ENCODE results near the gene MC5R. TPM values are rescaled to one million over a fixed set of nuclear protein-coding genes. Genes with fewer than 3 reads are reported as not detected.

Gene MC5R
- total and polyA plus RNA-seq, 10 of the 15 experiments (the other 5 are each of a cell fraction or from before 2014, with no cell fraction given), result not detected

DNA sequence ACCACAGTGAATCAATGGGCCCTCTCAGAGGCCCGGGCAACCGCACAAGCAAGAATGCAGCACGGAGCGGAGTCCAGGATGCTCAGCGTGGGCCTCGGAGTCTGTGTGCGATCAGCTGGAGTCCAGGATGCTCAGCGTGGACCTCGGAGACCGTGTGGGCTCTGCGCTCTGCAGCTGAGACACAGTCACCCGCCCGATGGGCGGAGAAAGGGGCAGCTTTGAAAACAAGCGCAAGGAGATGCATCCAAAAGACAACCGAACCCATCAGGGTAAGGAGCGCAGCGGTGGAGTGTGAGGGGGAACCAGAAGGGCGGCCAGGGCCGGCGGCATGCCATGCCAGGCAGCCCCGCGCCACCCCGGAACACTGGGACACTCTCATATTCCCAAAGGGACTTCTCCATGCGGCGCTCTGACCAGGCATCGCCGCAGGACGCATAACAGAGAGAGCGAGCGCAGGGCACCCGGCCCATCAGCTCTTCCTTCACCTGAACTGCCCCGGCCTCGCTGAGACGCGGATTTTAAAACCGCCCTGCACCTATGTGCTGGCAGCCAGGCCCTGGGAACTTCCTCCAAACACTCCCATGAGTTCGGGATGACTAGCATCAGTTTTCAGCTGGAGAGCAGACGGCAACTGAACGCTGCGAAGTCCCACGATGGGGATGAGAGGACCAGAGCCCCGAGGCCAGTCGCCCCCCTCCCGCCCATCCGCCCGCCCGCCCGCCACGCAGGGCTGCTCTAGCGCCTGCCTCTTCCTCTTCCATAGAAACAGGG, 44.7 kb downstream of the MC5R start:
- FAIRE-seq (no peak), DNase-seq (ENCODE audit: low read depth, low spot score) (no peak), ATAC-seq (no peak)
- in situ Hi-C loops (cut with MboI), result no loop called here
- Histone ChIP-seq H3K9ac (ENCODE audit: control insufficient read depth, insufficient read depth, low read length) (no peak overlapping the region), H3K36me3 (ENCODE audit: control insufficient read depth in 2 of 2, insufficient read depth in 2 of 2, low read length in 1 of 2) (no peaks in the 10 kb centered on the region), H3K4me2 (ENCODE audit: control insufficient read depth, insufficient read depth) (no peak overlapping the region), H3K4me1 (ENCODE audit: control insufficient read depth, insufficient read depth, low read length) (no peaks in the 10 kb centered on the region), H3K27me3 (replicated peaks in 1 of 2; ENCODE audit: control insufficient read depth in 2 of 2, insufficient read depth in 2 of 2, low read length in 1 of 2) (peaks cover 1 to 19% of the 10 kb centered on the region in 2 experiments; a peak in 3 of 4 replicates), H3K79me2 (ENCODE audit: control insufficient read depth, insufficient read depth, low read length) (no peaks in the 10 kb centered on the region), H2AFZ (ENCODE audit: control insufficient read depth, low read depth, low read length) (no peak overlapping the region), H3K9me3 (replicated peaks; ENCODE audit: control insufficient read depth, insufficient read depth, low read length) (no peaks in the 10 kb centered on the region), H4K20me1 (ENCODE audit: control insufficient read depth, insufficient read depth) (no peaks in the 10 kb centered on the region), H3K27ac (ENCODE audit: control insufficient read depth, insufficient read depth) (no peak overlapping the region), H3K4me3 (no peak overlapping the region)
- 22% methylated on average over 51 of the region's 51 CpGs for WGBS (ENCODE audit: insufficient coverage, insufficient replicate concordance, low lambda C conversion rate, missing lambda C conversion rate)
- ChIA-PET SMC1A (ENCODE audit: uncharacterized antibody, unreplicated experiment) (no interaction called here), RAD21 (ENCODE audit: unreplicated experiment) (no interaction called here), CTCF (no interaction called here), POLR2A (no interaction called here)
- no TSS peak for BruUV-seq (replicated peaks)
- intact Hi-C loops (cut with micrococcal nuclease; ENCODE audit: unreplicated experiment), result no loop called here
- no peak for TF ChIP-seq SIN3A (IDR thresholded peaks at IDR 0.05; ENCODE audit: low read depth, low read length)
- TF ChIP-seq GABPA (IDR thresholded peaks at IDR 0.05; ENCODE audit: low read depth), result no peak
- no peak for TF ChIP-seq ZNF622 (IDR thresholded peaks at IDR 0.05)
- TF ChIP-seq MYB (IDR thresholded peaks at IDR 0.05; ENCODE audit: borderline replicate concordance, low read depth, low read length), result no peak
- TF ChIP-seq PAX5 (IDR thresholded peaks at IDR 0.05; ENCODE audit: borderline replicate concordance, low read depth, low read length), result no peak
- no peak for TF ChIP-seq SUZ12 (IDR thresholded peaks at IDR 0.05; ENCODE audit: unreplicated experiment)
- TF ChIP-seq NFIC (IDR thresholded peaks at IDR 0.05; ENCODE audit: low read depth, low read length), result no peak
- no peak for TF ChIP-seq MXI1 (IDR thresholded peaks at IDR 0.05; ENCODE audit: low read depth, low read length)
- TF ChIP-seq MEF2B (IDR thresholded peaks at IDR 0.05; ENCODE audit: partially characterized antibody, poor library complexity, severe bottlenecking), result no peak
- TF ChIP-seq, protein P1, sequence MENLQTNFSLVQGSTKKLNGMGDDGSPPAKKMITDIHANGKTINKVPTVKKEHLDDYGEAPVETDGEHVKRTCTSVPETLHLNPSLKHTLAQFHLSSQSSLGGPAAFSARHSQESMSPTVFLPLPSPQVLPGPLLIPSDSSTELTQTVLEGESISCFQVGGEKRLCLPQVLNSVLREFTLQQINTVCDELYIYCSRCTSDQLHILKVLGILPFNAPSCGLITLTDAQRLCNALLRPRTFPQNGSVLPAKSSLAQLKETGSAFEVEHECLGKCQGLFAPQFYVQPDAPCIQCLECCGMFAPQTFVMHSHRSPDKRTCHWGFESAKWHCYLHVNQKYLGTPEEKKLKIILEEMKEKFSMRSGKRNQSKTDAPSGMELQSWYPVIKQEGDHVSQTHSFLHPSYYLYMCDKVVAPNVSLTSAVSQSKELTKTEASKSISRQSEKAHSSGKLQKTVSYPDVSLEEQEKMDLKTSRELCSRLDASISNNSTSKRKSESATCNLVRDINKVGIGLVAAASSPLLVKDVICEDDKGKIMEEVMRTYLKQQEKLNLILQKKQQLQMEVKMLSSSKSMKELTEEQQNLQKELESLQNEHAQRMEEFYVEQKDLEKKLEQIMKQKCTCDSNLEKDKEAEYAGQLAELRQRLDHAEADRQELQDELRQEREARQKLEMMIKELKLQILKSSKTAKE (IDR thresholded peaks at IDR 0.05; ENCODE audit: low read depth, poor library complexity, severe bottlenecking), result no peak
- no peak for TF ChIP-seq EGR1 (IDR thresholded peaks at IDR 0.05; ENCODE audit: borderline replicate concordance in 1 of 2, low read depth in 2 of 2, low read length in 2 of 2)
- TF ChIP-seq, protein P2, sequence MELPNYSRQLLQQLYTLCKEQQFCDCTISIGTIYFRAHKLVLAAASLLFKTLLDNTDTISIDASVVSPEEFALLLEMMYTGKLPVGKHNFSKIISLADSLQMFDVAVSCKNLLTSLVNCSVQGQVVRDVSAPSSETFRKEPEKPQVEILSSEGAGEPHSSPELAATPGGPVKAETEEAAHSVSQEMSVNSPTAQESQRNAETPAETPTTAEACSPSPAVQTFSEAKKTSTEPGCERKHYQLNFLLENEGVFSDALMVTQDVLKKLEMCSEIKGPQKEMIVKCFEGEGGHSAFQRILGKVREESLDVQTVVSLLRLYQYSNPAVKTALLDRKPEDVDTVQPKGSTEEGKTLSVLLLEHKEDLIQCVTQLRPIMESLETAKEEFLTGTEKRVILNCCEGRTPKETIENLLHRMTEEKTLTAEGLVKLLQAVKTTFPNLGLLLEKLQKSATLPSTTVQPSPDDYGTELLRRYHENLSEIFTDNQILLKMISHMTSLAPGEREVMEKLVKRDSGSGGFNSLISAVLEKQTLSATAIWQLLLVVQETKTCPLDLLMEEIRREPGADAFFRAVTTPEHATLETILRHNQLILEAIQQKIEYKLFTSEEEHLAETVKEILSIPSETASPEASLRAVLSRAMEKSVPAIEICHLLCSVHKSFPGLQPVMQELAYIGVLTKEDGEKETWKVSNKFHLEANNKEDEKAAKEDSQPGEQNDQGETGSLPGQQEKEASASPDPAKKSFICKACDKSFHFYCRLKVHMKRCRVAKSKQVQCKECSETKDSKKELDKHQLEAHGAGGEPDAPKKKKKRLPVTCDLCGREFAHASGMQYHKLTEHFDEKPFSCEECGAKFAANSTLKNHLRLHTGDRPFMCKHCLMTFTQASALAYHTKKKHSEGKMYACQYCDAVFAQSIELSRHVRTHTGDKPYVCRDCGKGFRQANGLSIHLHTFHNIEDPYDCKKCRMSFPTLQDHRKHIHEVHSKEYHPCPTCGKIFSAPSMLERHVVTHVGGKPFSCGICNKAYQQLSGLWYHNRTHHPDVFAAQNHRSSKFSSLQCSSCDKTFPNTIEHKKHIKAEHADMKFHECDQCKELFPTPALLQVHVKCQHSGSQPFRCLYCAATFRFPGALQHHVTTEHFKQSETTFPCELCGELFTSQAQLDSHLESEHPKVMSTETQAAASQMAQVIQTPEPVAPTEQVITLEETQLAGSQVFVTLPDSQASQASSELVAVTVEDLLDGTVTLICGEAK (IDR thresholded peaks at IDR 0.05; ENCODE audit: borderline replicate concordance), result no peak
- TF ChIP-seq, protein P3, sequence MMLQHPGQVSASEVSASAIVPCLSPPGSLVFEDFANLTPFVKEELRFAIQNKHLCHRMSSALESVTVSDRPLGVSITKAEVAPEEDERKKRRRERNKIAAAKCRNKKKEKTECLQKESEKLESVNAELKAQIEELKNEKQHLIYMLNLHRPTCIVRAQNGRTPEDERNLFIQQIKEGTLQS (IDR thresholded peaks at IDR 0.05; ENCODE audit: borderline replicate concordance, extremely low read depth, low read depth, low read length), result no peak
- no peak for TF ChIP-seq ZNF274 (IDR thresholded peaks at IDR 0.05; ENCODE audit: insufficient read depth, insufficient read length)
- TF ChIP-seq RELA (IDR thresholded peaks at IDR 0.05; ENCODE audit: borderline replicate concordance, partially characterized antibody), result no peak

Data from GM12878 (cell line).